WTC11 (cell line): Measurements from ENCODE around the gene PIWIL1. TPM values are rescaled to one million over a fixed set of nuclear protein-coding genes. Genes with fewer than 3 reads are reported as not detected.

Source experiments
- ATAC-seq: fragments of 200-7000 bp; cut with Tn5 transposase; 2 replicates; pipeline ENCODE4 v1.10.0; 2021; ENCODE audit warnings: mild to moderate bottlenecking, moderate library complexity
- CTCF ChIA-PET: fragments of 300-600 bp; sonication (Branson Sonifier 250); formaldehyde crosslinking; loops from one replicate; lab custom pipeline; 2021; ENCODE audit warnings: antibody characterized with exemption; lab: Charles Lee
- POLR2A ChIA-PET: fragments of 350-600 bp; sonication (Branson Sonifier 250); formaldehyde crosslinking; loops from one replicate; lab custom pipeline; 2021; ENCODE audit warnings: antibody characterized with exemption; lab: Charles Lee
- DNase-seq: peaks from one replicate; pipeline ENCODE4 v3.0.0; 2021; ENCODE audit warnings: low spot score
- H3K27ac Mint-ChIP-seq: 2 replicates; pipeline ENCODE4 v1.8.0; 2021; ENCODE audit warnings: mixed read lengths
- H3K27me3 Mint-ChIP-seq: 2 replicates; pipeline ENCODE4 v1.8.0; 2021; ENCODE audit warnings: low read depth, mild to moderate bottlenecking, moderate library complexity, mixed read lengths
- H3K36me3 Mint-ChIP-seq: 2 replicates; pipeline ENCODE4 v1.8.0; 2021; ENCODE audit warnings: mixed read lengths
- H3K4me1 Mint-ChIP-seq: 2 replicates; pipeline ENCODE4 v1.8.0; 2022; ENCODE audit warnings: mixed read lengths
- H3K4me3 Mint-ChIP-seq: 2 replicates; pipeline ENCODE4 v1.8.0; 2021; ENCODE audit warnings: mild to moderate bottlenecking, moderate library complexity, mixed read lengths
- H3K9me3 Mint-ChIP-seq: 2 replicates; pipeline ENCODE4 v1.8.0; 2021; ENCODE audit warnings: mixed read lengths
- ATF1 ChIP-seq: sonication (generic); formaldehyde crosslinking; IDR thresholded peaks from 2 replicates; pipeline ENCODE4 v1.8.1; 2023; ENCODE audit warnings: mild to moderate bottlenecking, moderate library complexity, missing genetic modification reagents
- CREM ChIP-seq: sonication (generic); formaldehyde crosslinking; IDR thresholded peaks from 2 replicates; pipeline ENCODE4 v1.8.1; 2022; ENCODE audit warnings: mild to moderate bottlenecking, missing genetic modification reagents, moderate library complexity
- ESRRA ChIP-seq: sonication (generic); formaldehyde crosslinking; IDR thresholded peaks from 2 replicates; pipeline ENCODE4 v1.8.1; 2022; ENCODE audit warnings: mild to moderate bottlenecking, missing genetic modification reagents, borderline replicate concordance
- GRHL2 ChIP-seq: fragments of 250-450 bp; sonication (Bioruptor Pico); IDR thresholded peaks from 2 replicates; pipeline ENCODE4 v1.8.0; 2022; ENCODE audit warnings: mild to moderate bottlenecking, moderate library complexity; ENCODE audit not compliant: insufficient replicate concordance, severe bottlenecking
- IRF2 ChIP-seq: sonication (generic); formaldehyde crosslinking; IDR thresholded peaks from 2 replicates; pipeline ENCODE4 v1.8.0; 2022; ENCODE audit warnings: low read depth, missing genetic modification reagents, borderline replicate concordance
- KAT7 ChIP-seq: sonication (generic); formaldehyde crosslinking; IDR thresholded peaks from 2 replicates; pipeline ENCODE4 v1.8.1; 2023; ENCODE audit warnings: missing genetic modification reagents, mild to moderate bottlenecking, borderline replicate concordance
- MYBL2 ChIP-seq: sonication (generic); formaldehyde crosslinking; IDR thresholded peaks from 2 replicates; pipeline ENCODE4 v1.8.1; 2023; ENCODE audit warnings: mild to moderate bottlenecking, moderate library complexity, missing genetic modification reagents
- NFYB ChIP-seq: sonication (generic); formaldehyde crosslinking; conservative IDR thresholded peaks from 2 replicates; pipeline ENCODE4 v1.8.0; 2022; ENCODE audit warnings: low read depth, missing genetic modification reagents
- NR1H2 ChIP-seq: sonication (generic); formaldehyde crosslinking; IDR thresholded peaks from 2 replicates; pipeline ENCODE4 v1.9.0; 2021; ENCODE audit warnings: mild to moderate bottlenecking, moderate library complexity, missing genetic modification reagents
- RELA ChIP-seq: sonication (generic); formaldehyde crosslinking; IDR thresholded peaks from 2 replicates; pipeline ENCODE4 v1.8.1; 2022; ENCODE audit warnings: missing genetic modification reagents, mild to moderate bottlenecking, borderline replicate concordance
- RORB ChIP-seq: fragments of 250-450 bp; sonication (Bioruptor Pico); IDR thresholded peaks from 2 replicates; pipeline ENCODE4 v1.9.0; 2021; ENCODE audit warnings: mild to moderate bottlenecking
- TEAD1 ChIP-seq: sonication (generic); formaldehyde crosslinking; IDR thresholded peaks from 2 replicates; pipeline ENCODE4 v1.8.0; 2022; ENCODE audit warnings: mild to moderate bottlenecking, missing genetic modification reagents
- TP53 ChIP-seq: sonication (generic); formaldehyde crosslinking; IDR thresholded peaks from 2 replicates; pipeline ENCODE4 v1.8.1; 2023; ENCODE audit warnings: mild to moderate bottlenecking, missing genetic modification reagents
- USF1 ChIP-seq: sonication (generic); formaldehyde crosslinking; IDR thresholded peaks from 2 replicates; pipeline ENCODE4 v1.8.0; 2022; ENCODE audit warnings: mild to moderate bottlenecking, missing genetic modification reagents
- ZNF121 ChIP-seq: sonication (generic); formaldehyde crosslinking; IDR thresholded peaks from 2 replicates; pipeline ENCODE4 v1.8.0; 2023; ENCODE audit warnings: missing genetic modification reagents
- ZNF396 ChIP-seq: fragments of 250-450 bp; sonication (Bioruptor Pico); IDR thresholded peaks from 2 replicates; pipeline ENCODE4 v1.8.0; 2021; ENCODE audit warnings: mild to moderate bottlenecking, moderate library complexity, borderline replicate concordance
- total RNA-seq: library from RNA; stranded (reverse); gene quantifications from 3 replicates; pipeline ENCODE4 v1.2.3, GENCODE V29; 2021
- TF ChIP-seq, protein P1 (sequence below): sonication (generic); formaldehyde crosslinking; IDR thresholded peaks from 2 replicates; pipeline ENCODE4 v1.8.1; 2022; ENCODE audit warnings: mild to moderate bottlenecking, moderate library complexity, missing genetic modification reagents
- TF ChIP-seq, protein P2 (sequence below): fragments of 250-450 bp; sonication (Bioruptor Pico); IDR thresholded peaks from 2 replicates; pipeline ENCODE4 v2.1.2; 2022; ENCODE audit warnings: mild to moderate bottlenecking, moderate library complexity
- TF ChIP-seq, protein P3 (sequence below): fragments of 200-600 bp; IDR thresholded peaks from 2 replicates; pipeline ENCODE4 v1.8.0; 2022; ENCODE audit warnings: antibody characterized with exemption
- TF ChIP-seq, protein P4 (sequence below): sonication (generic); formaldehyde crosslinking; IDR thresholded peaks from 2 replicates; pipeline ENCODE4 v1.8.1; 2022; ENCODE audit warnings: low read depth, missing genetic modification reagents, borderline replicate concordance
- TF ChIP-seq, protein P5 (sequence below): fragments of 250-450 bp; sonication (Bioruptor Pico); IDR thresholded peaks from 2 replicates; pipeline ENCODE4 v1.9.0; 2021; ENCODE audit warnings: mild to moderate bottlenecking

The PIWIL1 gene
- total RNA-seq, 1 experiment from 2014 or later = not detected

GRCh38 chr12:130342442-130342841 lies 4.8 kb downstream of the PIWIL1 start:
- TF ChIP-seq ZNF121 (CRISPR knock-in tag) = no peak
- TF ChIP-seq, all 79 proteins: peak for 0
- H3K4me1 Mint-ChIP-seq = peaks cover 6% of the 10 kb centered on the region; the same call in 1 of the 2 replicates
- ChIA-PET POLR2A (no interaction called here), CTCF (no interaction called here)
- H3K9me3 Mint-ChIP-seq = peaks cover 37% of the 10 kb centered on the region
- ATAC-seq = no peak
- peaks cover 21% of the 10 kb centered on the region for H3K36me3 Mint-ChIP-seq
- no peak for DNase-seq
- peaks cover 11% of the 10 kb centered on the region for H3K27me3 Mint-ChIP-seq
- H3K27ac Mint-ChIP-seq = no peak overlapping the region
- no peak overlapping the region for H3K4me3 Mint-ChIP-seq

DNA sequence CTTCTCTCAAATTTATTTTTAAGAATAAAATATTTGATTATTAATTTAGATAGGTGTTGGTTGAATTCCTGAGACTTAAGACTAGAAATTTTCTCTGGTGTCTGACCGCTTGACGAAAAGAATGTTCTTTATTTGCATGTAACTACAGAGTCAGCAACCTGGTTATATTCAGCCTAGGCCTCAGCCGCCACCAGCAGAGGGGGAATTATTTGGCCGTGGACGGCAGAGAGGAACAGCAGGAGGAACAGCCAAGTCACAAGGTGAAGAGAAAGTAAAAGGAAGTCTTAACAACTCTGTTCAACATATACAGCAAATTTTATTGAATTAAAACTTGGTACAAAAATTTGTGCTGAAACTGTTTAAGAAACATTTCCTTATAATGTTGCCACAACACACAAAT lies 5.2 kb downstream of the PIWIL1 start:
- Mint-ChIP-seq H3K27me3 (peaks cover 11% of the 10 kb centered on the region), H3K4me1 (peaks cover 6% of the 10 kb centered on the region; the same call in 1 of the 2 replicates)
- TF ChIP-seq TEAD1 (CRISPR knock-in tag) (no peak), ESRRA (CRISPR knock-in tag) (no peak), NFYB (CRISPR knock-in tag) (no peak), ZNF396 (CRISPR knock-in tag) (no peak), GRHL2 (no peak), RELA (CRISPR knock-in tag) (no peak)
- TF ChIP-seq, protein P1, sequence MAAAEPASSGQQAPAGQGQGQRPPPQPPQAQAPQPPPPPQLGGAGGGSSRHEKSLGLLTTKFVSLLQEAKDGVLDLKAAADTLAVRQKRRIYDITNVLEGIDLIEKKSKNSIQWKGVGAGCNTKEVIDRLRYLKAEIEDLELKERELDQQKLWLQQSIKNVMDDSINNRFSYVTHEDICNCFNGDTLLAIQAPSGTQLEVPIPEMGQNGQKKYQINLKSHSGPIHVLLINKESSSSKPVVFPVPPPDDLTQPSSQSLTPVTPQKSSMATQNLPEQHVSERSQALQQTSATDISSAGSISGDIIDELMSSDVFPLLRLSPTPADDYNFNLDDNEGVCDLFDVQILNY (CRISPR knock-in tag) = no peak
- TF ChIP-seq, all 79 proteins: peak for 0
- CTCF ChIA-PET = no interaction called here
- POLR2A ChIA-PET = no interaction called here
- no peak overlapping the region for H3K27ac Mint-ChIP-seq
- H3K4me3 Mint-ChIP-seq = no peak overlapping the region
- peaks cover 21% of the 10 kb centered on the region for H3K36me3 Mint-ChIP-seq
- ATAC-seq = no peak
- H3K9me3 Mint-ChIP-seq = peaks cover 37% of the 10 kb centered on the region
- DNase-seq = no peak

GRCh38 chr12:130344529-130344928 lies 6.8 kb downstream of the PIWIL1 start:
- Mint-ChIP-seq H3K27ac (no peak overlapping the region), H3K4me3 (no peak overlapping the region), H3K9me3 (peaks cover 43% of the 10 kb centered on the region), H3K4me1 (peaks cover 6% of the 10 kb centered on the region; the same call in 1 of the 2 replicates), H3K36me3 (peaks cover 21% of the 10 kb centered on the region), H3K27me3 (peaks cover 7% of the 10 kb centered on the region; the same call in 1 of the 2 replicates)
- ATAC-seq = no peak
- DNase-seq = no peak
- TF ChIP-seq IRF2 (CRISPR knock-in tag) (no peak), CREM (CRISPR knock-in tag) (no peak), NR1H2 (no peak)
- TF ChIP-seq, protein P2, sequence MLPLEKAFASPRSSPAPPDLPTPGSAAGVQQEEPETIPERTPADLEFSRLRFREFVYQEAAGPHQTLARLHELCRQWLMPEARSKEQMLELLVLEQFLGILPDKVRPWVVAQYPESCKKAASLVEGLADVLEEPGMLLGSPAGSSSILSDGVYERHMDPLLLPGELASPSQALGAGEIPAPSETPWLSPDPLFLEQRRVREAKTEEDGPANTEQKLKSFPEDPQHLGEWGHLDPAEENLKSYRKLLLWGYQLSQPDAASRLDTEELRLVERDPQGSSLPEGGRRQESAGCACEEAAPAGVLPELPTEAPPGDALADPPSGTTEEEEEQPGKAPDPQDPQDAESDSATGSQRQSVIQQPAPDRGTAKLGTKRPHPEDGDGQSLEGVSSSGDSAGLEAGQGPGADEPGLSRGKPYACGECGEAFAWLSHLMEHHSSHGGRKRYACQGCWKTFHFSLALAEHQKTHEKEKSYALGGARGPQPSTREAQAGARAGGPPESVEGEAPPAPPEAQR = no peak
- ChIA-PET POLR2A (no interaction called here), CTCF (no interaction called here)

DNA sequence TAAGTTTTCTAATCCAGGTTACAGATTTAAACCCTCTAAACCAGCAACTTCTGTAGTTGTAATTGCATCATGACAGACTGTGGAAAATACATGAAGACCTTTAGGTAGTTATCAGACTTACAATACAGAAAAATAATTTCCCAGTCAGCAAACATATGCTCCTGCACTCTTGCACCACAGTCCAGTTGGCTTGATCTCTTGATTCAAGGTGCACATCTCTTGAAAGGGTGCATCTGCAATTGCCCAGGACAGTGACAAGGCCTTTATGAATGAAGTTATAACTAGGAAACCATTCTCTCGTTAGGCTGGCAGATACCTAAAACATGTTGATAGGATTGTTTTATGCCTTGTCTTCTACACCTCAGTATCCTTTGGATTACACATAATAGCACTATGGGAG lies 7.6 kb downstream of the PIWIL1 start:
- H3K27ac Mint-ChIP-seq = no peak overlapping the region
- CTCF ChIA-PET = no interaction called here
- no peak for ATAC-seq
- TF ChIP-seq, protein P3, sequence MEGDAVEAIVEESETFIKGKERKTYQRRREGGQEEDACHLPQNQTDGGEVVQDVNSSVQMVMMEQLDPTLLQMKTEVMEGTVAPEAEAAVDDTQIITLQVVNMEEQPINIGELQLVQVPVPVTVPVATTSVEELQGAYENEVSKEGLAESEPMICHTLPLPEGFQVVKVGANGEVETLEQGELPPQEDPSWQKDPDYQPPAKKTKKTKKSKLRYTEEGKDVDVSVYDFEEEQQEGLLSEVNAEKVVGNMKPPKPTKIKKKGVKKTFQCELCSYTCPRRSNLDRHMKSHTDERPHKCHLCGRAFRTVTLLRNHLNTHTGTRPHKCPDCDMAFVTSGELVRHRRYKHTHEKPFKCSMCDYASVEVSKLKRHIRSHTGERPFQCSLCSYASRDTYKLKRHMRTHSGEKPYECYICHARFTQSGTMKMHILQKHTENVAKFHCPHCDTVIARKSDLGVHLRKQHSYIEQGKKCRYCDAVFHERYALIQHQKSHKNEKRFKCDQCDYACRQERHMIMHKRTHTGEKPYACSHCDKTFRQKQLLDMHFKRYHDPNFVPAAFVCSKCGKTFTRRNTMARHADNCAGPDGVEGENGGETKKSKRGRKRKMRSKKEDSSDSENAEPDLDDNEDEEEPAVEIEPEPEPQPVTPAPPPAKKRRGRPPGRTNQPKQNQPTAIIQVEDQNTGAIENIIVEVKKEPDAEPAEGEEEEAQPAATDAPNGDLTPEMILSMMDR = no peak
- TF ChIP-seq MYBL2 (CRISPR knock-in tag) (no peak), GRHL2 (no peak), RORB (no peak), KAT7 (CRISPR knock-in tag) (no peak), USF1 (no peak), TP53 (CRISPR knock-in tag) (no peak), ATF1 (no peak)
- TF ChIP-seq, protein P4, sequence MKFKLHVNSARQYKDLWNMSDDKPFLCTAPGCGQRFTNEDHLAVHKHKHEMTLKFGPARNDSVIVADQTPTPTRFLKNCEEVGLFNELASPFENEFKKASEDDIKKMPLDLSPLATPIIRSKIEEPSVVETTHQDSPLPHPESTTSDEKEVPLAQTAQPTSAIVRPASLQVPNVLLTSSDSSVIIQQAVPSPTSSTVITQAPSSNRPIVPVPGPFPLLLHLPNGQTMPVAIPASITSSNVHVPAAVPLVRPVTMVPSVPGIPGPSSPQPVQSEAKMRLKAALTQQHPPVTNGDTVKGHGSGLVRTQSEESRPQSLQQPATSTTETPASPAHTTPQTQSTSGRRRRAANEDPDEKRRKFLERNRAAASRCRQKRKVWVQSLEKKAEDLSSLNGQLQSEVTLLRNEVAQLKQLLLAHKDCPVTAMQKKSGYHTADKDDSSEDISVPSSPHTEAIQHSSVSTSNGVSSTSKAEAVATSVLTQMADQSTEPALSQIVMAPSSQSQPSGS (CRISPR knock-in tag) = no peak
- TF ChIP-seq, protein P5, sequence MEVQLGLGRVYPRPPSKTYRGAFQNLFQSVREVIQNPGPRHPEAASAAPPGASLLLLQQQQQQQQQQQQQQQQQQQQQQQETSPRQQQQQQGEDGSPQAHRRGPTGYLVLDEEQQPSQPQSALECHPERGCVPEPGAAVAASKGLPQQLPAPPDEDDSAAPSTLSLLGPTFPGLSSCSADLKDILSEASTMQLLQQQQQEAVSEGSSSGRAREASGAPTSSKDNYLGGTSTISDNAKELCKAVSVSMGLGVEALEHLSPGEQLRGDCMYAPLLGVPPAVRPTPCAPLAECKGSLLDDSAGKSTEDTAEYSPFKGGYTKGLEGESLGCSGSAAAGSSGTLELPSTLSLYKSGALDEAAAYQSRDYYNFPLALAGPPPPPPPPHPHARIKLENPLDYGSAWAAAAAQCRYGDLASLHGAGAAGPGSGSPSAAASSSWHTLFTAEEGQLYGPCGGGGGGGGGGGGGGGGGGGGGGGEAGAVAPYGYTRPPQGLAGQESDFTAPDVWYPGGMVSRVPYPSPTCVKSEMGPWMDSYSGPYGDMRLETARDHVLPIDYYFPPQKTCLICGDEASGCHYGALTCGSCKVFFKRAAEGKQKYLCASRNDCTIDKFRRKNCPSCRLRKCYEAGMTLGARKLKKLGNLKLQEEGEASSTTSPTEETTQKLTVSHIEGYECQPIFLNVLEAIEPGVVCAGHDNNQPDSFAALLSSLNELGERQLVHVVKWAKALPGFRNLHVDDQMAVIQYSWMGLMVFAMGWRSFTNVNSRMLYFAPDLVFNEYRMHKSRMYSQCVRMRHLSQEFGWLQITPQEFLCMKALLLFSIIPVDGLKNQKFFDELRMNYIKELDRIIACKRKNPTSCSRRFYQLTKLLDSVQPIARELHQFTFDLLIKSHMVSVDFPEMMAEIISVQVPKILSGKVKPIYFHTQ (CRISPR knock-in tag) = no peak

More for the DNA sequence above, 7.6 kb downstream of the PIWIL1 start:
- Mint-ChIP-seq H3K4me3 (no peak overlapping the region), H3K27me3 (peaks cover 4% of the 10 kb centered on the region; the same call in 1 of the 2 replicates), H3K36me3 (peaks cover 18% of the 10 kb centered on the region), H3K9me3 (peaks cover 44% of the 10 kb centered on the region), H3K4me1 (no peaks in the 10 kb centered on the region)
- no peak for DNase-seq
- POLR2A ChIA-PET = no interaction called here
